SU-DHL-6 (cell line): Measurements from ENCODE around the gene GRAMD2B.

Experiments
- H2AFZ ChIP-seq: fragments of 200-600 bp; sonication (generic); 2 replicates; pipeline ENCODE4 v1.6.1; 2014; ENCODE audit warnings: low read depth, mild to moderate bottlenecking, moderate library complexity, mixed read lengths, antibody characterized with exemption, low read length; ENCODE audit not compliant: severe bottlenecking
- H3F3A ChIP-seq: fragments of 200-600 bp; shearing (Covaris generic); 2 replicates; pipeline ENCODE4 v1.6.0; 2016; ENCODE audit warnings: antibody characterized with exemption, mild to moderate bottlenecking; ENCODE audit not compliant: insufficient read depth
- H3K27ac ChIP-seq: fragments of 200-600 bp; sonication (generic); 2 replicates; pipeline ENCODE4 v1.5.1; 2016; ENCODE audit warnings: low read depth, mild to moderate bottlenecking, low read length, moderate library complexity, mixed read lengths
- H3K27me3 ChIP-seq: fragments of 200-600 bp; sonication (generic), shearing (Covaris generic); 2 replicates; pipeline ENCODE4 v1.6.0; 2014; ENCODE audit warnings: mild to moderate bottlenecking, low read length
- H3K36me3 ChIP-seq: fragments of 200-600 bp; sonication (generic); 2 replicates; pipeline ENCODE4 v1.6.1; 2014; ENCODE audit warnings: mild to moderate bottlenecking, low read length, mixed read lengths
- H3K4me2 ChIP-seq: fragments of 300-600, 200-600 bp; shearing (Covaris generic), sonication (generic); 2 replicates; pipeline ENCODE4 v1.6.0; 2014; ENCODE audit warnings: low read length, low read depth, mild to moderate bottlenecking; ENCODE audit not compliant: poor library complexity, severe bottlenecking
- H3K4me3 ChIP-seq: fragments of 200-600 bp; sonication (generic); 2 replicates; pipeline ENCODE4 v1.5.1; 2014; ENCODE audit warnings: antibody characterized with exemption, low read length, mild to moderate bottlenecking, mixed read lengths; ENCODE audit not compliant: insufficient read depth, poor library complexity, severe bottlenecking
- H3K79me2 ChIP-seq: fragments of 200-600 bp; sonication (generic); 2 replicates; pipeline ENCODE4 v1.6.1; 2014; ENCODE audit warnings: mild to moderate bottlenecking, low read length, moderate library complexity; ENCODE audit not compliant: insufficient read depth
- H3K9ac ChIP-seq: fragments of 200-600 bp; sonication (generic); 2 replicates; pipeline ENCODE4 v1.7.0; 2014; ENCODE audit warnings: mild to moderate bottlenecking, low read length
- H3K9me2 ChIP-seq: fragments of 200-600 bp; sonication (generic); replicated peaks from 2 replicates; pipeline ENCODE4 v1.6.1; 2014; ENCODE audit warnings: low read length; ENCODE audit not compliant: insufficient read depth
- H3K9me3 ChIP-seq: fragments of 200-600 bp; sonication (generic); 2 replicates; pipeline ENCODE4 v1.6.1; 2014; ENCODE audit warnings: low read length, mixed read lengths; ENCODE audit not compliant: insufficient read depth
- H4K20me1 ChIP-seq: fragments of 200-600 bp; sonication (generic); 2 replicates; pipeline ENCODE4 v1.6.1; 2014; ENCODE audit warnings: low read depth, mild to moderate bottlenecking, antibody characterized with exemption, low read length, moderate library complexity, mixed read lengths
- EZH2phosphoT487 ChIP-seq: fragments of 200-600 bp; sonication (generic), shearing (Covaris generic); conservative IDR thresholded peaks from 2 replicates; pipeline ENCODE4 v1.6.1; 2018; ENCODE audit warnings: mild to moderate bottlenecking, antibody characterized with exemption, low read length, moderate library complexity, mixed read lengths
- TF ChIP-seq, protein P1 (sequence below): fragments of 200-600 bp; sonication (generic); IDR thresholded peaks from one replicate; pipeline ENCODE4 v1.5.1; 2017; ENCODE audit warnings: antibody characterized with exemption, mild to moderate bottlenecking, low read length, moderate library complexity; ENCODE audit not compliant: insufficient read depth, poor library complexity, severe bottlenecking

The GRAMD2B gene

DNA sequence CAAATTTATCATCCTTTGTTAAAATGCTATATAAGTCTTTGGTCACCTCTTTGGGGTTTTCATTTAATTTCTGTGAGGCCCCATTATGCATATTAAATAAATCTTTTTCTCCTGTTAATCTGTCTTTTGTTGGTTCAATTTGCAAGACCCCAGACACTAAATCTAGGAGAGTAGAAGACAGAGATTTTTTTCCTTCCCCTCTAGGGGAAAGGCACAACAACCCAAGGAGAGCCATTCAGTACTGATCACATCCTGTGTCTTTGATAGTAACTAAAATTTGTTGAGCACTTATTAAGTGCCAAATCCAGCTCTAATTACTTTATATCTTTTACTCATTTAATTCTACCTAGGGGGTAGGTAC, 97.4 kb downstream of the GRAMD2B start:
- H3K4me3 ChIP-seq: no peak overlapping the region
- H3K36me3 ChIP-seq: no peaks in the 10 kb centered on the region
- TF ChIP-seq, protein P1, sequence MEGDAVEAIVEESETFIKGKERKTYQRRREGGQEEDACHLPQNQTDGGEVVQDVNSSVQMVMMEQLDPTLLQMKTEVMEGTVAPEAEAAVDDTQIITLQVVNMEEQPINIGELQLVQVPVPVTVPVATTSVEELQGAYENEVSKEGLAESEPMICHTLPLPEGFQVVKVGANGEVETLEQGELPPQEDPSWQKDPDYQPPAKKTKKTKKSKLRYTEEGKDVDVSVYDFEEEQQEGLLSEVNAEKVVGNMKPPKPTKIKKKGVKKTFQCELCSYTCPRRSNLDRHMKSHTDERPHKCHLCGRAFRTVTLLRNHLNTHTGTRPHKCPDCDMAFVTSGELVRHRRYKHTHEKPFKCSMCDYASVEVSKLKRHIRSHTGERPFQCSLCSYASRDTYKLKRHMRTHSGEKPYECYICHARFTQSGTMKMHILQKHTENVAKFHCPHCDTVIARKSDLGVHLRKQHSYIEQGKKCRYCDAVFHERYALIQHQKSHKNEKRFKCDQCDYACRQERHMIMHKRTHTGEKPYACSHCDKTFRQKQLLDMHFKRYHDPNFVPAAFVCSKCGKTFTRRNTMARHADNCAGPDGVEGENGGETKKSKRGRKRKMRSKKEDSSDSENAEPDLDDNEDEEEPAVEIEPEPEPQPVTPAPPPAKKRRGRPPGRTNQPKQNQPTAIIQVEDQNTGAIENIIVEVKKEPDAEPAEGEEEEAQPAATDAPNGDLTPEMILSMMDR: no peak
- TF ChIP-seq EZH2phosphoT487: no peak
- H3K27me3 ChIP-seq: no peaks in the 10 kb centered on the region
- no peaks in the 10 kb centered on the region for H4K20me1 ChIP-seq
- H3K79me2 ChIP-seq: no peaks in the 10 kb centered on the region
- no peak overlapping the region for H2AFZ ChIP-seq
- H3K9me2 ChIP-seq: no peaks in the 10 kb centered on the region
- no peak overlapping the region for H3K9ac ChIP-seq
- H3K9me3 ChIP-seq: no peaks in the 10 kb centered on the region
- H3F3A ChIP-seq: no peaks in the 10 kb centered on the region
- H3K27ac ChIP-seq: no peak overlapping the region
- no peak overlapping the region for H3K4me2 ChIP-seq

DNA sequence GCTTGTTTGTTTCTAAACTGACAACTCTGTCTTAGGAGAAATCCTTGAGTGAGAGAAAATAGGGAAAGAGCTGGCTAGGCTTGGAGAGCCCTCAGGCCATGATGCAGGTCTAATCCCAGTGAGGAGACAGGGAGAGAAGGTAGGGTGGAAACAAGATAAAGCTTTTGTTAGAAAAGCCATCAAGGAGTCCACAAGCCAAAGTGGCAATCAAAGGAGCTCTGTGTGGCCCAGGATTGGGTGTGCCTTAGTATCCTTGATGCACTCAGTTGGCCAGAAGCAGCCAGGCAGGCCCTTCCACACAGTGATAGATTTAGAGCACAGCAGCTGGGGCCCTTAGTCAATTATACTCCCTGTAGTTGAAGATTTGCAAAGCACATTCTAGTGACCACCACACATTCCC, 97.9 kb downstream of the GRAMD2B start:
- Histone ChIP-seq H3K4me2 (no peak overlapping the region), H3K27ac (no peak overlapping the region), H3K36me3 (no peaks in the 10 kb centered on the region), H3F3A (no peaks in the 10 kb centered on the region), H3K4me3 (no peak overlapping the region), H2AFZ (no peak overlapping the region), H3K9ac (no peak overlapping the region), H3K27me3 (no peaks in the 10 kb centered on the region), H4K20me1 (no peaks in the 10 kb centered on the region), H3K9me2 (no peaks in the 10 kb centered on the region), H3K9me3 (no peaks in the 10 kb centered on the region), H3K79me2 (no peaks in the 10 kb centered on the region)
- TF ChIP-seq, protein P1: no peak
- TF ChIP-seq EZH2phosphoT487: no peak

DNA sequence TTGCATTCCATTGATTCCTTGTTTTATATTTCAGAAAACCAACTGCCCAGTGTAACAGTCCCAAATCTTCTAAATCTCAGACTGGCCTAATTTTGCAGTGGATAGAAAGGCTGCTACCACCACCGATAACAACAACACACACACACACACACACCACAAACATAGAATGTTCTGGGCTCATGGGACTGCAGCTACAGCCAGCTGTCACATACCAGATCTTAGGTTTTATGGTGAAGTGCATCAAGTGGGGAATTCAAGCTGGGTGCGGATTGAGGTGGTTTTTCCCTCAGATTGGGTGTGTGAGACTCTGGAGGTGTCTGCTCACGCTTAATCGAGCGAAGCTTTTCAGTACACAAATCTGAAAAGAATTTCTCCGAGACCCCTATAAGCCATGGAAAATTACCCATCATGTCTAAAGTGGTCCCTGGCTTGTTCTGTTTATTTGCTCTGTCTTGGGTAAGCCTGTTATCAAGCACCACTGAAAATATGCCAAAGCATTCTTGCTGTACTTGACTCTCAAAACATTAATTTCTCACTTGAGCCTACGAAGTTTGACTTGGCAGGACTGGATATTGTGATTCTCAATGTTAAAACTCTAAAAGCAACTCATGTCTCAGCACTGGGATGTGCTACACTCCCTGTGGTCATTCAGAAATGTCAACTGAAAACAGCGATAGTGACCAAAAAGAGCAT, 100.8 kb downstream of the GRAMD2B start:
- no peak for TF ChIP-seq EZH2phosphoT487
- TF ChIP-seq, protein P1: no peak
- Histone ChIP-seq H3K36me3 (no peaks in the 10 kb centered on the region), H3K27me3 (no peaks in the 10 kb centered on the region), H3K4me3 (no peak overlapping the region), H3K9ac (no peak overlapping the region), H3K79me2 (no peaks in the 10 kb centered on the region), H2AFZ (no peak overlapping the region), H3K9me2 (no peaks in the 10 kb centered on the region), H4K20me1 (no peaks in the 10 kb centered on the region), H3K4me2 (no peak overlapping the region), H3F3A (no peaks in the 10 kb centered on the region), H3K27ac (no peak overlapping the region), H3K9me3 (no peaks in the 10 kb centered on the region)
